Peyer's patch (tissue), 4 donors: ENCODE measurements around the gene ELOVL7.

Experiments used
- CTCF ChIP-seq, 6 experiments: fragments of 450-650 bp in 4 of 6; fragments of 200-600 bp in 2 of 6; sonication (generic) in 1 of 6; IDR thresholded peaks; one replicate each; pipeline ENCODE4 v1.5.1; 2017 to 2019; ENCODE audit warnings: antibody characterized with exemption in 6 of 6, mild to moderate bottlenecking in 3 of 6, moderate library complexity in 1 of 6
- POLR2A ChIP-seq, 2 donors: fragments of 450-650 bp; IDR thresholded peaks; one replicate each; pipeline ENCODE4 v1.5.1; 2017; ENCODE audit warnings: antibody characterized with exemption in 2 of 2, mild to moderate bottlenecking in 2 of 2, moderate library complexity in 2 of 2

DNA sequence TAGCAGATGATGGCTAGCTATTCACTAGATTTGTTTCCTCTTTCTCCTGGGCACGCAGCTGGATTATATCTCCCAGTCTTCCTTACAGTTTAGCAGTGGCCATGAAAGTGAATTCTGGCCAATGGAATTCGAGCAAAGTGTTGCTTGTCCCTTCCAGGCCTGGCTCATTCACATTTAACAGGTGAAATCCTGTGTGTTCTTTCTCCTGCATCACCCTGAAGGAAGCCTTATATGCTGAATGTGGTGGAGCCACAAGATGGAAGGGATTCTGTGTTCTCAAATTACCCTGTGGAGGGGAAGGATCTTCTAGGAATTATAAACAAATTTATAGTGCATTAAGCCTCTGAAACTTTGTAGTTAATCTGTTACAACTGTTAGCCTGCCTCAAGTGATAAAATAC is 8.2 kb upstream of the ELOVL7 start:
- TF ChIP-seq CTCF (IDR thresholded peaks at IDR 0.05) (no peak), POLR2A (IDR thresholded peaks at IDR 0.05) (no peak)
